GM11168 (cell line): ENCODE results near the gene C1QTNF5.

Experiments used
- in situ Hi-C: fragments of 300-500 bp; cut with MboI; formaldehyde crosslinking; loops from one replicate; pipeline ENCODE4 v1.12.0; 2022; ENCODE audit warnings: low sequenced_read_pairs; ENCODE audit not compliant: unreplicated experiment

C1QTNF5 gene

DNA sequence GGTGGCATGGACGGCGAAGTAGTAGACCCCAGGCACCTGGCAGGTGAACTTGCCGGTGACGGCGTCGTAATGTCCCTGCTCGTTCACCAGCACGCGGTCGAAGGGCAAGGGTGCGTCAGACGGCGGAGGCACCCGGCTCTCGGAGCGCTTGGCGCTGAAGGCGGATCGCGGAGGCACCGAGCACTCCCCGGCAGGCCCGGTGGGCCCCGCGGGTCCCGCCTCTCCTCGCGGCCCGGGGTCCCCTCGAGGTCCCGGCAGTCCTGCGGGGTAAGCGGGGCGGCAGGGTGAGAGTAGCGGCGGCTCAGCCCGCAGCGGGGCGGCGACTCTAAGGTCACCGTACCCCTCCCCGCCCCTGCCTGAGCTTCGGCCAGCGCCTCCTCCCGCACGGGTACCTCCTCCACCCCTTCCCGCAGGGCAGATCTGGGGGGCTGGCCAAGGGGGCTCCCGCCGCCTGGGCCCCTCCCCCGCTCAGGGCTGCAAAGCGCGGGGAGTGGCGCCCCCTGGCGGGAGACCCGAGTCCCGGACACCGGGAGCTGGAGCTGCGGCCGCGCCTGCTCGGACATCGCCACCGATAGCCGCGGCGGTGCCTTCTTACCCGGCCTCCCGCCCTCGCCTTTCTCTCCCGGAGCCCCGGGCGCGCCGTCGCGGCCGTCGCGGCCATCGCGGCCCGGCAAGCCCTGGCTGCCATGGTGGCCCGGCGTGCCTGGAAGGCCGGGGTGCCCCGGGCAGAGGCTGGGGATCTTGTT, 921 bp downstream of the C1QTNF5 start:
- in situ Hi-C loops = no loop called here

DNA sequence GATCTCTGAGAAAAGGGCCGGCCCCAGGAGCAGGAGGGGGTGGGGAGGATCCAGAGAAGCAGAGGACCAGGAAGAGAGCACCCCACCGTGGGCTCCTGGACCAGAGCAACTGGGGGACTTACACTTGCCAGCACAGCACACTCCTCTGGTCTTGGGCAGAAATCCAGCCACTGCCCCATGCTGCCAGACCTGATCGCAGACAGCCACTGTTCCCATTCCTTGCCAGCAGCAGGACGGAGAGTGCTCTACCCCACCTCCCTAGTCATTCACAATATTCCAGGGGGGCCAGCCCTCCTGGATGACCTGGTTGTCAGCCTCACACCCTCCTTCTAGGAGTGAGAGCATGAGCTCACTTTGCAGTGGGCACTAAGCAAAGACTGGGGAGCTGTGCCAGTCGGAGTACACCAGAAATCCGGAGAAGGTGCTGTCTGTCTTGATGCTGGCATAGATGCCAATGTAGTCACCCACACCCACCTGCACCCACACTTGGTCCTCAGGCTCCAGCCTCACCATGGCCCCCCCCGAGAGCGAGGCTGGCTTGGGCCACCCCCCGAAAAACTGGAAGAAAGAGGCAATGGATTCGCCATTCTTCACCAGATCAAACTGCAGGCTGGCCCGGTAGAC, 1.6 kb downstream of the C1QTNF5 start:
- in situ Hi-C loops = no loop called here

DNA sequence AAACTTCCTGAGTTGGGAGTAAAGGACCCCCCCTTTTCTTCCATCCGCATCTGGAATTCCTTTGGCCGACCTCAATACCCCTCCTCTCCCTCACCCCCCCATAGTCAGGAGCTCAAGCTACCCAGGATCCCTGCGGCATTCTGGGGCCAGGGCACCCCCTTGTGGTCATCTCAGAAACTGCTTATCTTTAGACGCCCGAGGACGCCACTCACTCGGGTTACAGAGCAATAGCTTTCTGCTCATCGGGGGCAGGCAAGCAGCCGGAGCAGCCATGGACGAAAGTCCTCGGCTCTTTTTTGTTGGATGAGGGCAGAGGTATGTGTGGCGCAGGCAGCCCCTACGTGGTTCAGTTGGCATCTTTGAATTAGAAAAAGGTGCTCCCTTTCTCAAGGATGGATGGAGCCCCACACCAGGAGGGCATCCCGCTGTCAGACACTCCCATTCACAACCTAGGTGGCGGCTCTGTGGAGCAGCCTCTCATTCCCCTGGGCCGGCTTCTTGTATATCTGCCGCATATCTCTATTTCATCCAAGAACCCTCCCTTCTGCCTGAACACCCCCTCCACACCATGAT, 2.3 kb downstream of the C1QTNF5 start:
- in situ Hi-C loops = no loop called here

DNA sequence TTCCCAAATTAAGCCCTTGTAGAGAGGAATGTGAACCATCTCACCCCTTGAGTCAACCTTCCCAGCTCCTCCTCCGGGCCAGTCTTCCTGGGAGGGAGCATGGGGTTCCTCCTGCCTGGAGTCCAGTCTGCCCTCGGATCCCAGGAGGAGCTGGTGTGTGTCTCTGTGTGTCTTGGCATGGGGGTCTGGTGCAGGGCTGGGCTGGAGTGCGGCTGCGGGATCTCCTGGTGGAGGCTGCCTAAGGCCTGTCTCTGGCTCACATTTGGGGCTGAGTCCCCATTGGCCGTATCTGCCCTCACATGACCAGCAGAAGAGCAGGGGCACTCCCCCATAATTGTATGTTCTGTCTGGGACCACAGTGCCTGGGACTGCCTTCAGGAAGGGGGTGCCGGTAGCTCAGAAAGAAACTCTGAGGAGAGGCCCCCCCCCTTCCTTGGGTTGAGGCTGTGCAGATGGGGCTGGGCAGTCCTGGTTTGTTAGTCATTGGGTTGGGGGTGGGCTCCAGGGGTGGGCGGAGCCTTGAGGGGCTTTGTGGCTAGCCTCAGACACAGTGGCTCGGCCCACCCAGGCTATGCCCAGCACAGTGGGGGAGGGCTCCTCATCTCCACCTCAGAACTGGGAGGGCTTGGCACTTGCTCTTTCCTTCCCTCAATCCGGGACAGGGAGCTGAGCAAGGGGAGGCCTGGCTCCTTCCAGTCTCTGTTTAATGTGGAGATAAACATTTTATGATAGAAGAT, 2.9 kb downstream of the C1QTNF5 start:
- in situ Hi-C loops = no loop called here

DNA sequence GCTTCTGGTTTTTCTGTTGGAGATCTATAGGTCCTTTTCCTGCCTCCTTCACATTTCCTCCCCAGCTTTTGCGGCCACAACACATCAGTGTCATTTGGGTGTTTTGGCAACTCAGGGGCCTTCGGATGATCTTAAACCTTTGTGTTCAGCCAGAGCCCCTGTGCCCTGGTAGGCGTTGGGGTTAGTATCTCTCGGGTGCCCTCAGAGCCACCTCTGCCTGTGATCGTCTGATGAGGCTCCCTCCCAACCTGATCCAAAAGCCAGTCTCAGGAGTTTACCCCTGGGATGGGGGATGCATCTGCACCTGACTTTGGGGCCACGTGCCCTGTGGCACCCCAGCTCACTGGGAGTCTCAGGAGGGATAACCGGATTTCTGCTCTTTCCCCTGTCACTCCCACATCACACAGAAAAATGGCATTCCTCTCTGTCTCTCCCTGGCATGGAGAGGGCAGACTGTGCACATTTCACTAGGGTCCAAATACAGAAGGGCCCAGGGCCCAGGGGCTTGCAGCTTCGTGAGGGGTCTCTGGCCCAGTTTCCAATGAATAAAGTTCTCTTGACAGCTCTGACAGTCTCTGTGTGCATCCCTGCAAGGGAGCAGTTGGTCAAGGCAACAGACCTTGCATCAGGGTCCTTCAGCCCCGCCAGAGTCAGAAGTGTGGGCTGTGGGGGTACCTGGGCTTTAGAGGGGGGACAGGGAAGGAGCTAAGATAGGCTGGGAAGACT, 3.8 kb downstream of the C1QTNF5 start:
- in situ Hi-C loops = no loop called here

DNA sequence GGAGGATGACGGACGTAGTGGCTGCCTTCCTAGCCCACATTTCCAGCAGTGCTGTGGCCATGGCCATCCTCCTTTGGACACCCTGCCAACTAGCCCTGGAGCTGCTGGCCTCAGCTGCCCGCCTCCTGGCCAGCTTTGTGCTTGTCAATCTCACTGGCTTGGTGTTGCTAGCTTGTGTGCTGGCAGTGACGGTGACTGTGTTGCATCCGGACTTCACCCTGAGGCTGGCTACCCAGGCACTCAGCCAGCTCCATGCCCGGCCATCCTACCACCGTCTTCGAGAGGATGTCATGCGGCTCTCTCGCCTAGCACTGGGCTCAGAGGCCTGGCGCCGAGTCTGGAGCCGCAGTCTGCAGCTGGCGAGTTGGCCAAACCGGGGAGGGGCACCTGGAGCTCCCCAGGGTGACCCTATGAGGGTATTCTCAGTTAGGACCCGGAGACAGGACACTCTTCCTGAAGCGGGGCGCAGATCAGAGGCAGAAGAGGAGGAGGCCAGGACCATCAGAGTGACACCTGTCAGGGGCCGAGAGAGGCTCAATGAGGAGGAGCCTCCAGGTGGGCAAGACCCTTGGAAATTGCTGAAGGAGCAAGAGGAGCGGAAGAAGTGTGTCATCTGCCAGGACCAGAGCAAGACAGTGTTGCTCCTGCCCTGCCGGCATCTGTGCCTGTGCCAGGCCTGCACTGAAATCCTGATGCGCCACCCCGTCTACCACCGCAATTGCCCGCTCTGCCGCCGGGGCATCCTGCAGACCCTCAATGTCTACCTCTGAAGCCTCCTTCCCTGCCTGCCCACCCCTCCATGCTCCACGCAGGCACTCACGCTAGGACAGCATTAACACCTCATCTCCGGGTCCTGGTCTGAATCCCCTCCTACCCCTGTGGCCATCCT, 4.8 kb downstream of the C1QTNF5 start:
- in situ Hi-C loops = no loop called here

DNA sequence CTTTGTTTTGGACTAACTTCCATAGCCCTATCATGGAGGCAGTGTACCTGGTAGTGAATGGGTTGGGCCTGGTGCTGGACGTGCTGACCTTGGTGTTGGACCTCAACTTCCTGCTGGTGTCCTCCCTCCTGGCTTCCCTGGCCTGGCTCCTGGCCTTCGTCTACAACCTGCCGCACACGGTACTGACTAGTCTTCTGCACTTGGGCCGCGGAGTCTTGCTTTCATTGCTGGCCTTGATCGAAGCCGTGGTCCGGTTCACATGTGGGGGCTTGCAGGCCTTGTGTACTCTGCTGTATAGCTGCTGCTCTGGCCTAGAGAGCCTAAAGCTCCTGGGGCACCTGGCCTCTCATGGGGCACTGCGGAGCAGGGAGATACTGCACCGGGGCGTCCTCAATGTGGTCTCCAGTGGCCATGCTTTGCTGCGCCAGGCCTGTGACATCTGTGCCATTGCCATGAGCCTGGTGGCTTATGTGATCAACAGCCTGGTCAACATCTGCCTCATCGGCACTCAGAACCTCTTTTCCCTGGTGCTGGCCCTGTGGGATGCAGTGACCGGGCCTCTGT, 5.5 kb downstream of the C1QTNF5 start:
- in situ Hi-C loops = no loop called here

DNA sequence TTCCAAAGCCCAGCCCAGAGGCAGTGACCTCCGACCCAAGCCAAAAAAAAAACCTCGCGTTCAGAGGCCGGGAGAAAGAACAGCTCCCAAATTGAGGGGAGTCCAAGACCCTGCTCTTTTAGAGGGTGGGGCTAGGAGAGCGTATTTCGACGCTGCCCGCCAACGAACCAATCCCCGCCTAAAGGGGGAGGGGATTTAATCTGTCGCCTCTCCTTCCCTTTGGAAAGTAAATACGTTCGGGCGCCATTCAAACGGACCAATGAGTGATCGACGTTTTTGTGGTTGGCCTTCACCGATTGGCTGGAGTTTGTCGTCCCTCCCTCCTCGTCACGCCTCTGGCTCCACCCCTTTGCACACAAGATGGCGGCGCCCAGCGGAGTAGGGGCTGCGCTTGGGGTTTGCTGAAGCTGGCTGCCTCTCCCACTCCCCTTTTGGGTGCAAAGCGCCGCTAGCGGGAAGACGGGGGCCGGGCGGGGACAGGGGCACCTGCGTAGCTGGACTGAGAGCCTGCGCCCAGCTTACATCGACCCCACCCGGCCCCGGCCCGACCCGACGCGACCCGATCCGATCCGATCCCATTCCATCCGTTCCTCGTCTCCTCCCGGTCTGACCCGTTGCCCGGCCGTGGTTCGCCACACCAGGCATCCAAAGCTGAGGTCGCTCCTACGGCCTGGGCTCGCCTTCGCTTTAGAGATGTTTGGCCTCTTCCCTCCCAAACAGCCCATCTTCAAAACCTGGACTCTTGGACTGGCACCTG, 6.3 kb downstream of the C1QTNF5 start, which contains the start of gene RNF26:
Gene RNF26, plus strand, starts transcription at position 354 of the 757 bp plus-strand sequence. CDS start 596 bp downstream, outside the sequence.
- in situ Hi-C loops = no loop called here

DNA sequence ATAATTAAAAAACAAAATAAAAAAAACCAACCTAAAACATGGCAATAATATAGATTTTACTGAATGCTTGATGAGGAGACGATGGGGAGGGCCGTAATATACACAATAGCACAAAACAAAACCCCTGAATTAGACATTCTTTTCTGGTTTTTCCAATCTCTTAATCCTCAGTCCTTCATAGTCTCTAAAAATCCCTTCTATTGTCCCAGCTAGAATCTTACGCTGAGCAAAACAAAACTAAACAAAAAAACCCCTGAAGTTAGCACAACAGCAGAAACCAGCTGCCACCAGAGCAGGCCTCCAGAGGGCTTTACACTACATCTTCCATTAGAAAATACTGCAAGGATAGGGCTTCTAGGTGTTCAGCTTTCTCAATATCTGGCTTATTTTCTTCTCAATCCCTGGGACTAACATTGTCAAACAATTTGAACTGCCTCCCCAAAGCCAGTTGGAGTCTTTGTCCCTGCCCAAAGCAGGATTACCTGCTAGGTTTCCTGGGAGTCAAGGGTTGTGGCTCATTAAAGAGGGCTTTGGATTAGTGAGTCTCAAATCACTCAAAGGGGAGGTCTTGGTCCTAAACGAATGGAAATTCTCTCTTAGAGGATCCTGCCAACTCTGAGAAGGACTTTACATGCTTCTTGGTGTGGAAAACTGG, 8.4 kb downstream of the C1QTNF5 start:
- in situ Hi-C loops = no loop called here

DNA sequence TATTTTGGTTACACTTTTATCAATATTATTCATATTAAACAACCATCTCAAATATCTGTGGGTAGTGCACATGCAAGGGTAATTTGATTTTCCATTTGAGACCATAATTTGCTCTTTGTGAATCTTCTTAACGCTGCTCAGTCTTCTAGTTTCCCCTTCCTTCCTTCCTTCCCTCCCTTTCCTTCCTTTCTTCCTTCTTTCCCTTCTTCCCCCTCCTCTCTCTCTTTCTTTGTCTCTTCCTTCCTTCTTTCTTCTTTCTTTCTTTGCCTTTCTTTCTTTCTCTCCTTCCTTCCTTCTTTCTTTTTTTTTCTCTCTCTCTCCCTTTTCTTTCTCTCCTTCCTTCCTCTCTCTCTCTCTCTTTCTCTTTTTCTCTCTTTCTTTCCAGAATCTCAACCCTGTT, 10.4 kb downstream of the C1QTNF5 start:
- in situ Hi-C loops = no loop called here

DNA sequence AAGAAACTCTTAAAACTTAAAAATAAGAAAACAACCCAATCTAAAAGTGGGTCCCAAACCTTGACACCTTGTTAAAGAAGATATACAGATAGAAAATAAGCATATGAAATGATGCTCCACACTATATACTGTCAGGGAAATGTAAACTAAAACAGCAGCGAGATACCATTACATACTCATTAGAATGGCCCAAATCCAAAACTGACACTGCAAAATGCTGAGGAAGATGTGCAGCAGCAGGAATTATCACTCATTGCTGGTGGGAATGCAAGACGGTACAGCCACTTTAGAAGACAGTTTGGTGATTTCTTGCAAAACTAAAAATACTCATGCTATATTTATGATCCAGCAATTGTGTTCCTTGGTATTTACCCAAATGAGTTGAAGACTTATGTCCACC, 11.4 kb downstream of the C1QTNF5 start:
- in situ Hi-C loops = no loop called here

DNA sequence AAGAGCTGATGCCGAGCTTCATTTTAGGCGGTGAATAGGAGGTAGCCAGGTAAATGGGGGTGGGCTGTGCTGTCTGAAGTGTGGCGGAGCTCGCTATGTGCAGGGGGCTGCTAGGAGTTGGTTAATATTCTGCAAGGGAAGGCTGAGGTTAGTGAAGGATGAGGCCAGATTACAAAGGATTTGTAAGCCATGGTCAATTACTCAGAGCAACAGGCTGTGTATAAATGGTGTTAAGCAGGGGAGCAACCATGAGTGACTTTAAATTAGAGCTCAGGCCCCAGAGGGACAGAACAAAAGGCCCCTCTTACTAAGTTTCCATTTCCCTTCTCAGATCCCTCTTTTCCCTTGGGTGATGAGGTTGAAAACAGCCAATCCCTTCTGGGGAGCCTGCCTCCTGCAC, 16.5 kb downstream of the C1QTNF5 start:
- in situ Hi-C loops = no loop called here

DNA sequence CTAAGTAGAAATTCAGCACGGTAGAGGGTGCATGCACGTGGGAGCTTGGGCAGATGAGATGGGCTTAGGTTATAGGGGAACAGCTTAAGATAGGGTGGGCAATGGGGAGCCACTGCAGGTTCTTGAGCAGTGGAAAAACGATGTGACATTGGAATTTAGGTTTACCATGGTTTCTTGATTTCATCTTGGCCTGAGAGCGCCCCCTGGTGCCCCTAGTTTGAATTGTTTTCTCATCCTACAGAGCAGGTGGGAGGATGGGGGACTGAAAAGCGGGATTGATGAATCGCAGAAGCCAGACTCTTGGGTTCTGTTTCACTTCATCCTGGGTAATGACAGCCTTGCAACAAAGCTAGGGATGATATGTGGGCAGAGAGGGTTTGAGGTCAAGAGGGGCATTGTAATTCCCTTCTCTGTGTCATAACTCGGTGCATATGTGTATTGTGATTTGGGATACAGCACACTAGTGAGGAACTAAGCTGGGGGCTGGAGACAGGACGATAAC, 17.1 kb downstream of the C1QTNF5 start:
- in situ Hi-C loops = no loop called here

DNA sequence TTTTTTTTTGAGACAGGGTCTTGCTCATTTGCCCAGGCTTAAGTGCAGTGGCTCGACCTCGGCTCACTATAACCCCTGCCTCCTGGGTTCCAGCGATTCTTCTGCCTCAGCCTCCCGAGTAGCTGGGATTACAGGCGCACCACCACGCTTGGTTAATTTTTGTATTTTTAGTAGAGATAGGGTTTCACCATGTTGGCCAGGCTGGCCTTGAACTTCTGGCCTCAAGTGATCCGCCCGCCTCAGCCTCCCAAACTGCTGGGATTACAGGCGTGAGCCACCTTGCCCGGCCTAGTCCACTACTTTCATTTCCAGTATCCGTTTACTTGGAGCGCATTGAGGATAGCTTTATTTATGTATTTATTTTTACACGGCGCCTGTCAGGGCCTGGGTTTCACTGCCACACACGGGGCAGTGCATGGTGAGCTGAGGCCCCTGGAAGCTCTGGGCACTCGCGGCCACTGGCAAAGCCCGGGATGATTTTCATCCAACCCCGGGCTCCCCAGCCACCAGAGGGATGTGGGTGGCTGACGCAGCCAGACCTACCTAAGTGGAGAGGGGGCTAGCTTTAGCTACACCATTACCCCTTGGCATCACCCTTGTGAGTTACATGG, 17.7 kb downstream of the C1QTNF5 start:
- in situ Hi-C loops = no loop called here

DNA sequence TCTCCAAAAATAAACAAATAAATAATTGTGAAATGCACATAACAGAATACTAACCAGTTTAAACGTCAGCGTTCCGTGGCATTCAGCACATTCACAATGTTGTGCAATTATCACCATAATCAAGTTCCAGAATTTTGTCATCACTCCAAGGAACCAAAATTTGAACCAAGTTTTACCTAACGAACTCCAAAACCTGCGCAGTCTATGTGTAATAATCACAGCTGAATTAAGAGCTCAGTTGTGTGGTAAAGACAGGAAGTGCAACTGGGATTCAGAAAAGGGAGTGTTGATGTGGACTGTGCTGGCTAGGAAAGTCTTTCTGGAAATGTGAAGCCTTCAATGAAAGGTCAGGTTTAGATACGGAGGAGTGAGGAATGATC, 18.3 kb downstream of the C1QTNF5 start:
- in situ Hi-C loops = no loop called here

DNA sequence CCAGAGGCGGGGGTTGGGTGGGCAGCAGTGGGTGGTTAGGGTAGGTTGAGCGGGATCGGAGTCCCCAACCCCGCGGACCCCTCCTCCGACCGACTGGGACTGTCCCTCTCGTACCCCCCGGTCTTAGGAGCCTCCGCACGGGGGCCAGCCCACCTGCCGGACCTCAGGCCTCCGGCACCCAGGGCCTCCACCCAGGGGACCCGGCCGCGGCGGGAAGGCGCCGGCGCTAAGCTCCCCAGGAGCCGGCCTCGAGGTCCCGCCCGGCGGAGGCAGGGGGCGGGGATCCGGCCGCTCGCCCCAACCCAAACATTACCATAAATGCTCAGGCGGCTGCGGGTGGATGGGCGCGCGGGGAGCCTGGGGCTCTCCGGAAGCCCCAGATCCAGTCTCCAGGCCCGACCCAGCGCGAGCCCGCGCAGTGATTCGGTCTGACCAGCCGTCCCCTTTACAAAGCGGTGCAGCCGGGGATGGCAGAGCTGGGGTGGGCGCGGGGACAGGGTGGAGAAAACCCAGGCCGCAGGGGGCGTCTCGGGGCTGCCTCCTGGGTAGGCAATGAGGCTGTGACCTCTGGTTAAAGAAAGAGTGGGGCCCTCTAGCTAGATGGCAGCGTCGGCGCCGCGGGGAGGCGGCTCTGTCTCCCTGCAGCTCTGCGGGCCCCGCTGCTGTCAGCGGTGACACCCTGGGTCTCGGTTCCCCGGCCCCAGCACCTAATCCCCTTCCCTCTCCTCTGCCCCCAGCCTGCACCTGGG, 19.7 kb downstream of the C1QTNF5 start:
- in situ Hi-C loops = no loop called here
